ENCODE measurements around the gene SAFB. TPM values are rescaled to one million over a fixed set of nuclear protein-coding genes. Genes with fewer than 3 reads are reported as not detected.

The SAFB gene
- total RNA-seq, 1 experiment from 2014 or later: 83.0 TPM

- TF ChIP-seq TCF7L2 (IDR thresholded peaks at IDR 0.05; ENCODE audit: low read depth, low read length) (no peak), CTCF (IDR thresholded peaks at IDR 0.05) (no peak), POLR2AphosphoS5 (IDR thresholded peaks at IDR 0.05; ENCODE audit: low read depth, low read length) (no peak)
- ChIA-PET POLR2A (no interaction called here), CTCF (no interaction called here)
- Histone ChIP-seq H3K27ac (ENCODE audit: low read length) (no peak overlapping the region), H3K4me3 (ENCODE audit: low read depth in 2 of 2, low read length in 2 of 2) (no peak overlapping the region), H3K36me3 (ENCODE audit: control insufficient read depth, insufficient read depth, low read length) (peaks cover 15% of the 10 kb centered on the region), H3K9me3 (ENCODE audit: control insufficient read depth, insufficient read depth, low read depth, low read length) (no peaks in the 10 kb centered on the region), H3K27me3 (ENCODE audit: control insufficient read depth, insufficient read depth, low read length) (no peaks in the 10 kb centered on the region), H3K4me1 (ENCODE audit: control insufficient read depth, insufficient read depth, low read length) (no peaks in the 10 kb centered on the region)
- no peak for ATAC-seq
- intact Hi-C loops (cut with micrococcal nuclease; ENCODE audit: unreplicated experiment) (no loop called here), in situ Hi-C loops (cut with HindIII; ENCODE audit: low pct_unique_long_range_greater_than_20kb, low sequenced_read_pairs) (no loop called here)
- BruUV-seq (replicated peaks): no TSS peak
- DNase-seq (ENCODE audit: low read depth, low spot score): no peak
Observed at GRCh38 chr19:5661483-5661882, 38.6 kb downstream of the SAFB start.

- Histone ChIP-seq H3K4me3 (ENCODE audit: low read depth in 2 of 2, low read length in 2 of 2) (no peak overlapping the region), H3K9me3 (ENCODE audit: control insufficient read depth, insufficient read depth, low read depth, low read length) (no peaks in the 10 kb centered on the region), H3K4me1 (ENCODE audit: control insufficient read depth, insufficient read depth, low read length) (no peaks in the 10 kb centered on the region), H3K27me3 (ENCODE audit: control insufficient read depth, insufficient read depth, low read length) (no peaks in the 10 kb centered on the region), H3K36me3 (ENCODE audit: control insufficient read depth, insufficient read depth, low read length) (peaks cover 12% of the 10 kb centered on the region), H3K27ac (ENCODE audit: low read length) (no peak overlapping the region)
- DNase-seq (ENCODE audit: low read depth, low spot score) (no peak), ATAC-seq (no peak)
- in situ Hi-C loops (cut with HindIII; ENCODE audit: low pct_unique_long_range_greater_than_20kb, low sequenced_read_pairs) (no loop called here), intact Hi-C loops (cut with micrococcal nuclease; ENCODE audit: unreplicated experiment) (no loop called here)
- no TSS peak for BruUV-seq (replicated peaks)
- TF ChIP-seq SIN3A (IDR thresholded peaks at IDR 0.05; ENCODE audit: borderline replicate concordance, insufficient read depth, low read depth, low read length): no peak
- TF ChIP-seq POLR2AphosphoS5 (IDR thresholded peaks at IDR 0.05; ENCODE audit: low read depth, low read length): no peak
- TF ChIP-seq TCF7L2 (IDR thresholded peaks at IDR 0.05; ENCODE audit: low read depth, low read length): no peak
- TF ChIP-seq REST (IDR thresholded peaks at IDR 0.05; ENCODE audit: insufficient read depth in 1 of 2, low read depth in 2 of 2, low read length in 1 of 2): no peak
- no peak for TF ChIP-seq CTCF (IDR thresholded peaks at IDR 0.05)
- ChIA-PET POLR2A (no interaction called here), CTCF (no interaction called here)
Observed at GRCh38 chr19:5663904-5664303, 41.0 kb downstream of the SAFB start.

All from Panc1 (cell line).